GM18868 (cell line): ENCODE measurements around the gene SP6.

Experiments used
- ATAC-seq: cut with Tn5 transposase; IDR thresholded peaks from one replicate; pipeline ENCODE4 v1.9.1; 2021; ENCODE audit warnings: mild to moderate bottlenecking, moderate library complexity; ENCODE audit not compliant: unreplicated experiment

SP6 gene

GRCh38 chr17:47813512-47814031 lies 37.4 kb downstream of the SP6 start:
- ATAC-seq: no peak

GRCh38 chr17:47813077-47813476 lies 37.9 kb downstream of the SP6 start:
- no peak for ATAC-seq

DNA sequence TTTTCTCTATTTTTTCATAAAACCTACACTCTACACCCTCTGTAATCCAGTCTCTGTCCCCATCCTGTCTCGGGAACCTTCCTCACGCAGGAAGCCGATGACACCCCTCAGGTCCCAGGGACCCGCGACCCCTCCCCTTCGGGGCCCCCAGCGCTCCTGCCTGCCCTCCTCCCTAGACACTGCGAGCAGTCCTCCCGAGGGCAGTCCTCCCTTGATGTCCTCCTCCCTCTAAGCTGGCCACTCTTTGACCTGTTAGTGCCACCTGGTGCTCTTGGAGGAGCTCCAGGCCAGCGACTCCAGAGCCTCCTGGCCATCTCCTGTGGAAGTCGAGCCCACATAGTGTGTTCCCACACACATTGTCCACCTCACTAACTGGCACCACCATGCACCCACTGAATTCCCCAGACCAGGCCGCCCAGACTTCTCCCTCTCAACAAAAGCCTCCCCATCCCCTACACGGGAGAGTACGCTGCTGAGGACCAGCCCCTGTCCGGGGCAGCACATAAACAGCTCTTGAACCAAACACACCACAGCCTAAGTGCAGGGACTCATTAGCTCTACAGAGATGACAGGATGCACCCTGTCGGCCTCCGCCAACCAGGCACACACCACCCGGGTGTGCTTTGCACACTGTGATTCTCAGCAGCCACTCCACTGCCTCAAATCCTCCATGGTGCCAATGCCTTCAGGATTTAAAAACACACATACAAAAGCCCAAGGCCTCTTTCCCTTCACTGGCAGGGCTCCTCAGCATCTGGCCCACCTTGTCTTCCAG lies 38.6 kb downstream of the SP6 start:
- ATAC-seq: no peak

DNA sequence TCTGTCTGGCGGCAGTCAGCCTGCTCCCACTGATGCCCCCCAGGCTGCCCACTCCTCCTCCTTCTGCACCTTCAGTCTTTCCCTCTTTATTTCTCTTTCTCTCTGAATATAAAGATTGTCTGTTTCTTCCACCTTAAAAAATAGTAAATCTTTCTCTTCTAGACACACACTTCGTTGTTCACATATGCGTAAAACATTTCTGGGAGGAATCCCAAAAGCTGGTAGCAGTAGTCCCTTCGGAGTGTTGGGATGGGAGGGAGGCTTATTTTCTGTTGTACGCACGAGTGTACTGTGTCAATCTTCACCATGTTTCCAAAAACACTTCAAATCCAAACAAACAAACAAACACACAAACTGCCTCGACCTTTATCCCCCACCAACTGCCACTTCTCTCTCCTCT lies 39.3 kb downstream of the SP6 start:
- no peak for ATAC-seq

GRCh38 chr17:47810901-47811635 lies 39.9 kb downstream of the SP6 start:
- no peak for ATAC-seq

GRCh38 chr17:47810200-47810821 lies 40.7 kb downstream of the SP6 start:
- ATAC-seq: no peak

DNA sequence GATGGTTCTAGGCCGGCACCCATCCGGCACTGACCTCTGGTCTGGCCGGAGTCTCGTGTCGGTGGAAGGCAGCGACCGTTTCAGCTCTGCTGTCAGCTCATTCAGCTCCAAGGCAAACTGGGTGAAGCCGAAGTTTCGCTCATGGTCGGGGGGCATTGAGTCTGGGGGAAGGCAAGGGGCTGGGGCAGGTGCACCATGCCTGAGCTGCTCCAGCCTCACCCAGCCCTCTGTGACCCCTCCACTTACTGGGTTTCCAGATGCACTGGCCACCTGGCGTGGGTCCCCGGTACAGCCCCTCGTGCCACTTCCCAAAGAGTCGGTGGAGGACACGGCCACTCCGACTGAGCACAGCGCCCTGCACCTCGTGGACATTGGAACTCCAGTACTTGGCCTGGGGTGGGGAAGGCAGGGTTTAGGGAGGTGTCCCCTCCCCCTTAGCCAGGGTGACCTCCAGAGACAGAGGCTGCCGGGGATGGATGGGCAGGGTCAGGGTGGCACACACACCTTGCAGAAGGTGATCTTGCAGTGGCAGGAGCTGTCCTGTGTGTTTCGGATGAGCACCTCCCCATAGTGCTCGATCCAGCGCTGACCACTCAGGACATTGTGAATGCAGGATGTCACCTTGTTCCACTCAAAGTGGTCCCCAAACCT lies 42.0 kb downstream of the SP6 start:
- ATAC-seq: no peak

GRCh38 chr17:47808036-47808829 lies 42.7 kb downstream of the SP6 start:
- ATAC-seq: no peak

DNA sequence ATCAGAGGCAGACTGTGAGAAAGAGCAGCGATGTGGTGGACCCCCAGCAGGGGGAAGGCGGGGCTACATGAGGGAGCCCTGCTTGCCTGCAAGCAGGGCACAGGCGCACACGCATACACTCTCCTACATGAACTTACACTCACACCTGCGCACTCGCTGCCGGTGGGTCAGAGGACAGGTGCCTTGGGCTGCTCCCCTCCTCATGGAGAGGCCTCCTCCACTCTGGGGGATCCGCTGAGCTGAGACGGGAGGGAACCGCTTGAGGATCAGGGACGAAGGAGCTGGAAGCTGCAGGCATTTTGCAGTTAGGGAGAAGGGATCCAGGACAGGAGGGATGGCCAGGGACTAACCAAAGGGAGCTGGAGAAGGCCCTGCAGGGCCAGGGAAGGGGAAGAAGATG lies 43.5 kb downstream of the SP6 start:
- ATAC-seq: no peak

DNA sequence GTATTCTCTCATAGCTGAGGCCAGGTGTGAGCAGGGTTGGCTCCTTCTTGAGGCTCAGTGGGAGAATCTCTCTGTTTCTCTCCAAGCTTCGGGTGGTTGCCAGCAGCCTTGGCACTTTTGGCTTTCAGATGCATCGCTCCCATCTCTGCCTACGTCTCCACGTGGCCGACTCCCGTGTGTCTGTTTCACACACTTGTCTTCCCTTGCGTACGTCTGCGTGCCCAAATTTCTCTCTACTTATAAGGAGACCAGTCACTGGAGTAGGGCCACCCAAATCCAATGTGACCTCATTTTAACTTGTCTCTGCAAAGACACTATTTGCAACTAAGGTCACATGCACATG lies 44.1 kb downstream of the SP6 start:
- no peak for ATAC-seq

DNA sequence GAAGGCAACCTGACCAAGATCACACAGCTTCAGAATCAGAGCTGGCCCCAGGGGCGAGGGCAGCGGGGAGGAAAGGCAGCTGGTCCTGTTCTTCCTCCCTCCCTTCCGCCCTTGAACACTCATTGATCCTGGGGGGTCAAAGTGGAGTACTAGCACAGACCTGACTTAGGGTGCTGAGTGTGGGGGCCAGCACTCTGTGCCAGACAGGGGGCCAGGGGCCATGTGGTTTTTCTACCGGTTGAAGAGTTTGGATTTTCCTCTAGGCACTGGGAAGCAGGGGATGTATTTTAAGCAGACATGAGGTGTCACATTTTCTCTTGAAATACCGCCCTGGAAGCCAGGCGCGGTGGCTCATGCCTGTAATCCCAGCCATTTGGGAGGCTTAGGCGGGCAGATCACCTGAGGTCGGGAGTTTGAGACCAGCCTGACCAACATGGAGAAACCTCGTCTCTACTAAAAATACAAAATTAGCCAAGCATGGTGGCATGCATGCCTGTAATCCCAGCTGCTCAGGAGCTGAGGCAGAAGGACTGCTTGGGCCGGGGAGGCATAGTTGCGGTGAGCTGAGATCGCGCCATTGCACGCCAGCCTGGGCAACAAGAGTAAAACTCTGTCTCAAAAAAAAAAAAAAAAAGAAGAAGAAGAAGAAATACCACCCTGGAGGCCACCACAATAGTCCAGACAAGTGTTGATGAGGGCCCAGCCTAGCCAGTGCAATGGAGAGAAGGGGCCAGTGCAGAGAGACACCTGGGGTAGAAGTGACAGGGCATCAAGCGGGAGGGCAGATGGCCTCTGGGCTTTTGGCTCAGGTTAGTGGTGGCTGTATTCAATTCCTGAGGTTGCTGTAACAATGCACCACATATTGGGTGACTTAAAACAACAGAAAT lies 44.7 kb downstream of the SP6 start:
- ATAC-seq: no peak

DNA sequence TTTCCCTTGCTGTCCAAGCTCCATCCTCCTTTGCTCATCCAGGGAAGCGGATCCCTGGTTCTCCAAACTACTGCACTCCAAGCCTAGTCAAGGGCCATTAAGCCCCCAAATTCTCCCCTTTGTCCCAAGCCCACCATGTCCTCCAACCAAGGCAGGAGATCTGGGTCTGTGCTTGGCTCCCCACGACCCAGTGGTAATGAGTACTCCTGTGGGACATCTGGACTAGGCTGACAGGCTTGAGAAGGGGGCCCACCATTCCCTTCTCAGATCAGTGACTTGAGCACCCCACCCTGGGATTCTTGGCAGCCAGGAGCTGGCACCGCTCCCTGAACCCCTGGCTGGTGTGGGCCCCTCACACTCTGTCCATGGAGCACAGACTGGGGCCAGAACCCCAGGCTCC lies 46.5 kb downstream of the SP6 start:
- no peak for ATAC-seq

DNA sequence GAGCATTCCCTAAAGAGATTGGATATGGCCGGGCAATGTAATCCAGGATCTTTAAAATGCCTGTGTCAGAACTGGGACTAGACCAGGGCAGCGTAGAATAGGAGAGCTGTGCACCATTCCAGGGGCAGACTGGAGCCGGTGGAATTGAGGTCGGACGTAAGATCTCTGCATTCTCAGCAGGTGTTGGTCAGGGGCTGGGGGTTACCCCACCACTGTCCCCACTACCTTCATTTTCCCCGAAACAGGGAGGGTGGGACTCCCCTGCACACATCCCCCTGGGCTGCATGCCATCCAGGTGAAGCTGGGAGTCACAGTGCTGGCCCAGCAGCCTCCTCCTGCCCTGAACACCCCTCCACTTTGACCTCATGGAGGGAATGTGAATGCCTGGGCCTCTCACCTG lies 47.2 kb downstream of the SP6 start:
- ATAC-seq: no peak

GRCh38 chr17:47803201-47803600 lies 47.8 kb downstream of the SP6 start:
- no peak for ATAC-seq

GRCh38 chr17:47802341-47803022 lies 48.5 kb downstream of the SP6 start:
- no peak for ATAC-seq

DNA sequence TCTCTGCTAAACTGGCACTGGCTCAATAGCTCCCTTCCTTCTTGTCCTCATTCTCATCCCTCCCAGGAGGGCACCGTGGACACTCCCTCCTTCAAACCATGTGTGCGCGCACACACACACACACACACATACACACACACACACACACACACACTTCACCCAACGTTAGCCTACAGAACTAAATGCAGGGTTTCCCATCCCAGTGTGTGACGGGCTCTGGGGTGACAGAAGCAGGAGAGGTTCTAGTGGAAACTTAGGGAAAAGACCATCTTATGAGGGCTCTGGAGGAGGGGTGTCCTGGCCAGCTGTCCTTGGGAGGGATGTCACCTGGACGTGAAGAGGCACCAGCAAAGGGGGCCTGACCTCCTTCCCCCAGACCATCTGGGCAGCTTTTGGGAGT lies 49.1 kb downstream of the SP6 start:
- ATAC-seq: no peak

DNA sequence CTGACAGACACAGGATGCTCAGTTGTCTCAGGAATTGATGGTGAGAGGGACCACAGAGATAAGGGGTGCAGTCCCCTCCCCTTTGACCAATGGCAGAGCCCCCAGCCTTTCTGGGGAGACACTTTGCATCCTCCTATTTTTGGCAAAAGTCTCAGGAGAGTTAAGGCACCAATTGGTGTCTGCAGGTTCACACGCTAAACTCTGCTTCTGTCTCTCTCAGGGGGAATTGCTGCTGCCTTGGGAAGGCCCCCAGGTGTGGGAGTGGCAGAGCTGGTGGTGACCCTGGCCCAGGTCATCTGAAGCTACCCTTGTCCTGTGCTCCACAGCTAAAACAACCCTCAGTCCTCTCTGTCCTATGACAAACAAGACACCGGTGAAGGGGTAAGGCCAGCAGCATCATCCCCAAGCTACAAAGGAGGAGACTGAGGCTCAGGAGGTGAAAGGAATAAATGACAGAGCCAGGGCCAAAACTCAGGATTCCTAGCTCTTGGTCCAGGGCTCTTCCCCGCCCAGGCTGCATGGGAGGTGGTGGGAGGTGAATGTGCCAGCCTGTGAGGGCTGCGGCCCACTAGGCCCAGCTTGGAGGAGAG lies 49.7 kb downstream of the SP6 start:
- ATAC-seq: no peak

- ATAC-seq: no peak
These were observed 50.3 kb downstream of the SP6 start for GRCh38 chr17:47800686-47801085.

DNA sequence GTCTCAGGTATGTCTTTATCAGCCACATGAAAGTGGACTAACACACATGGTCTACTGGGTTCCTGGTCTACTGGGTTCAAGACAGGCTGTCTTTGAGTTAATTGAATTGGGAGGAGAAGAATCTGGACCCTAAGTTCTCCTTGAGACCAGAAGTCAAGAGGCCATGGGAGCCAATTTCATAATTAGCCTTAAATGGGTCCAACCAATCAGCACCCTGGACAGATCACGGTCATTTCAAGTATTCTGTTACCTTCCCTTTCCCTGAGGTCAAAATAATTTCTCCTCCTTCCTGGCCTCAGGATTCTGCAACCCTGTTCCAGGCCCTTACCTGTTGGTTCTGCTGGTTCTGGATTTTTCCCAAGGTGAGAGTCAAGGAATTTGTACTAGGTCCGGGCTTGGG lies 53.2 kb downstream of the SP6 start:
- ATAC-seq: no peak
